GM23338 (cell line): ENCODE results near the gene PKHD1.

Experiments
- CREB1 ChIP-seq: fragments of 250-450 bp; sonication (Bioruptor Pico); IDR thresholded peaks from 2 replicates; pipeline ENCODE4 v1.5.0; 2020; ENCODE audit warnings: low read depth, mild to moderate bottlenecking, moderate library complexity
- EZH2 ChIP-seq: fragments of 200-600 bp; sonication (generic); IDR thresholded peaks from one replicate; pipeline ENCODE4 v1.8.0; 2017; ENCODE audit warnings: antibody characterized with exemption, mild to moderate bottlenecking, low read depth; ENCODE audit not compliant: unreplicated experiment
- EZH2phosphoT487 ChIP-seq: fragments of 200-600 bp; sonication (generic); IDR thresholded peaks from one replicate; pipeline ENCODE4 v1.8.1; 2018; ENCODE audit warnings: antibody characterized with exemption; ENCODE audit not compliant: unreplicated experiment
- JUNB ChIP-seq: IDR thresholded peaks from one replicate; pipeline ENCODE4 v1.6.1; 2016; ENCODE audit warnings: antibody characterized with exemption; ENCODE audit not compliant: unreplicated experiment
- NANOG ChIP-seq: IDR thresholded peaks from 2 replicates; pipeline ENCODE4 v1.6.1; 2016; ENCODE audit warnings: antibody characterized with exemption, borderline replicate concordance
- POLR2AphosphoS5 ChIP-seq: IDR thresholded peaks from 2 replicates; pipeline ENCODE4 v1.6.1; 2016; ENCODE audit warnings: antibody characterized with exemption, low read depth
- STAT1 ChIP-seq: IDR thresholded peaks from one replicate; pipeline ENCODE4 v1.6.1; 2016; ENCODE audit warnings: antibody characterized with exemption; ENCODE audit not compliant: unreplicated experiment
- ZNF114 ChIP-seq: fragments of 250-450 bp; sonication (Bioruptor Pico); IDR thresholded peaks from 2 replicates; pipeline ENCODE4 v1.5.0; 2020; ENCODE audit warnings: mild to moderate bottlenecking, moderate library complexity
- ZNF331 ChIP-seq: fragments of 250-450 bp; sonication (Bioruptor Pico); IDR thresholded peaks from 2 replicates; pipeline ENCODE4 v1.5.0; 2020; ENCODE audit warnings: low read depth, mild to moderate bottlenecking, moderate library complexity
- TF ChIP-seq, protein P1 (sequence below), 2 experiments: fragments of 200-600 bp in 1 of 2; sonication (generic) in 1 of 2; conservative IDR thresholded peaks; 2 replicates each; pipeline versions ENCODE4 v1.5.1 to v1.6.1; 2016 to 2017; ENCODE audit warnings: antibody characterized with exemption in 2 of 2, low read depth in 2 of 2, mild to moderate bottlenecking in 2 of 2, moderate library complexity in 1 of 2
- TF ChIP-seq, protein P2 (sequence below): IDR thresholded peaks from one replicate; pipeline ENCODE4 v1.6.1; 2018; ENCODE audit warnings: antibody characterized with exemption; ENCODE audit not compliant: unreplicated experiment

DNA sequence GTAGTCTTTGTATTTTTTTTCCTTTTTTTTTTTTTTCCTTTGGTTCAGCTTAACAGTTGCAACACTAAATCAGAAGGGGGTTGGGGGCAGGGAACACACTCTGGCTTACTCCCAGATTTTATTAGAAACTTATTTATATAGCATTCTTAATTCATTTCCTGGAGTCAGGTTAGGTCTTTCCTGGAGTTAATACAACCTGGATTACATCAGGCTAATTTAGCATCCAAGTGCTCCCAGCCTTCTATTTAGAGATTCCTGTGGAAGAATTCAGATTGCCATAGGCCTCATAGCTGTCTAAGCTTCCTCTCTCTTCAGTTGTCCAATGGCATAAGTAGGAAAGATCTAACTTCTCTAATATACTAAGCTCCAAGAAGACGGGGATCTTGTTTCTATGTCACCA is 35.8 kb upstream of the PKHD1 start:
- TF ChIP-seq JUNB: no peak
- TF ChIP-seq, protein P1, sequence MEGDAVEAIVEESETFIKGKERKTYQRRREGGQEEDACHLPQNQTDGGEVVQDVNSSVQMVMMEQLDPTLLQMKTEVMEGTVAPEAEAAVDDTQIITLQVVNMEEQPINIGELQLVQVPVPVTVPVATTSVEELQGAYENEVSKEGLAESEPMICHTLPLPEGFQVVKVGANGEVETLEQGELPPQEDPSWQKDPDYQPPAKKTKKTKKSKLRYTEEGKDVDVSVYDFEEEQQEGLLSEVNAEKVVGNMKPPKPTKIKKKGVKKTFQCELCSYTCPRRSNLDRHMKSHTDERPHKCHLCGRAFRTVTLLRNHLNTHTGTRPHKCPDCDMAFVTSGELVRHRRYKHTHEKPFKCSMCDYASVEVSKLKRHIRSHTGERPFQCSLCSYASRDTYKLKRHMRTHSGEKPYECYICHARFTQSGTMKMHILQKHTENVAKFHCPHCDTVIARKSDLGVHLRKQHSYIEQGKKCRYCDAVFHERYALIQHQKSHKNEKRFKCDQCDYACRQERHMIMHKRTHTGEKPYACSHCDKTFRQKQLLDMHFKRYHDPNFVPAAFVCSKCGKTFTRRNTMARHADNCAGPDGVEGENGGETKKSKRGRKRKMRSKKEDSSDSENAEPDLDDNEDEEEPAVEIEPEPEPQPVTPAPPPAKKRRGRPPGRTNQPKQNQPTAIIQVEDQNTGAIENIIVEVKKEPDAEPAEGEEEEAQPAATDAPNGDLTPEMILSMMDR (conservative IDR thresholded peaks at IDR 0.05; ENCODE audit: low read depth in 2 of 2): no peak
- no peak for TF ChIP-seq EZH2phosphoT487
- no peak for TF ChIP-seq NANOG
- no peak for TF ChIP-seq EZH2
- TF ChIP-seq POLR2AphosphoS5: no peak
- TF ChIP-seq CREB1 (CRISPR knock-in tag): no peak
- TF ChIP-seq, protein P2, sequence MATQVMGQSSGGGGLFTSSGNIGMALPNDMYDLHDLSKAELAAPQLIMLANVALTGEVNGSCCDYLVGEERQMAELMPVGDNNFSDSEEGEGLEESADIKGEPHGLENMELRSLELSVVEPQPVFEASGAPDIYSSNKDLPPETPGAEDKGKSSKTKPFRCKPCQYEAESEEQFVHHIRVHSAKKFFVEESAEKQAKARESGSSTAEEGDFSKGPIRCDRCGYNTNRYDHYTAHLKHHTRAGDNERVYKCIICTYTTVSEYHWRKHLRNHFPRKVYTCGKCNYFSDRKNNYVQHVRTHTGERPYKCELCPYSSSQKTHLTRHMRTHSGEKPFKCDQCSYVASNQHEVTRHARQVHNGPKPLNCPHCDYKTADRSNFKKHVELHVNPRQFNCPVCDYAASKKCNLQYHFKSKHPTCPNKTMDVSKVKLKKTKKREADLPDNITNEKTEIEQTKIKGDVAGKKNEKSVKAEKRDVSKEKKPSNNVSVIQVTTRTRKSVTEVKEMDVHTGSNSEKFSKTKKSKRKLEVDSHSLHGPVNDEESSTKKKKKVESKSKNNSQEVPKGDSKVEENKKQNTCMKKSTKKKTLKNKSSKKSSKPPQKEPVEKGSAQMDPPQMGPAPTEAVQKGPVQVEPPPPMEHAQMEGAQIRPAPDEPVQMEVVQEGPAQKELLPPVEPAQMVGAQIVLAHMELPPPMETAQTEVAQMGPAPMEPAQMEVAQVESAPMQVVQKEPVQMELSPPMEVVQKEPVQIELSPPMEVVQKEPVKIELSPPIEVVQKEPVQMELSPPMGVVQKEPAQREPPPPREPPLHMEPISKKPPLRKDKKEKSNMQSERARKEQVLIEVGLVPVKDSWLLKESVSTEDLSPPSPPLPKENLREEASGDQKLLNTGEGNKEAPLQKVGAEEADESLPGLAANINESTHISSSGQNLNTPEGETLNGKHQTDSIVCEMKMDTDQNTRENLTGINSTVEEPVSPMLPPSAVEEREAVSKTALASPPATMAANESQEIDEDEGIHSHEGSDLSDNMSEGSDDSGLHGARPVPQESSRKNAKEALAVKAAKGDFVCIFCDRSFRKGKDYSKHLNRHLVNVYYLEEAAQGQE: no peak
- TF ChIP-seq ZNF331 (CRISPR knock-in tag): no peak
- TF ChIP-seq STAT1: no peak
- TF ChIP-seq ZNF114 (CRISPR knock-in tag): no peak
